Transverse colon (tissue), 3 donors: ENCODE data around the gene TIMM22.

Source experiments
- POLR2A ChIP-seq: fragments of 450-650 bp; IDR thresholded peaks from one replicate; pipeline ENCODE4 v1.6.1; 2016; ENCODE audit warnings: antibody characterized with exemption, mild to moderate bottlenecking, moderate library complexity
- TF ChIP-seq, protein P1 (sequence below), 5 experiments: fragments of 200-600 bp in 3 of 5; fragments of 450-650 bp in 2 of 5; sonication (generic) in 3 of 5; IDR thresholded peaks; 1 replicate in 2 of 5; 2 replicates in 3 of 5; pipeline ENCODE4 v1.5.1; 2016 to 2017; ENCODE audit warnings: antibody characterized with exemption in 5 of 5, inconsistent platforms in 3 of 5, mild to moderate bottlenecking in 2 of 5, moderate library complexity in 1 of 5

DNA sequence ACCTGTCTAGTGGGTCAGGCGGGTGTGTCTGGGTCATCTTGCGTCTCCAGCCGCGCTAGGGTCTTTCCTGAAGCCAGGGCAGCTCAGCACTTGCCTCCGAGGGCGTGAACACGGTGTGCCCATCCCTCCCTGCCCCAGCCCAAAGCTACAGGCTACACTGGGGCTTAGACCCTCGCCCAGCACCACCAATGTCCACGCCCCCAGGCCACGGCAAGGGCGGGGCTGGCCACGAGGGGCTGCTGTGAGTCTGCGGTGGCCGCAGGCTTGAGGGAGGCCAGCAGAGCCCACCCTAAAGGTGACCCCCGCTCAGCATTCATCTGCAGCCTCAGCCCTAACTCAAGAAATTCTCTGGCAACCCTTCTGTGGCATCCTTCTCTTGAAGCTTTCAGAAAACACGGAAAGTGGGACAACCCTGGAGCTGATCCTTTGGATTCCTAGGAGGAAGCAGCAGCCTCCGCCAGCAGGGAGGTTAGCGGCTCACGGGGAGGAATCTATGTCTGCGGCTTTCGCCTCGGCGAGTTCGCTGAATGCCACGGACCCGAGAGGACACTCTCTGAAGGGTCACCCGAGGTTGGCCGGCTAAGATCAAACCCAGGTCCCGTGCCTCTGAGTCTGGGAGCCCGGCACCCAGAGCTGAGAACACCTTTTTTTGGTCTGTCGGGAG is 41.7 kb downstream of the TIMM22 start:
- TF ChIP-seq, protein P1, sequence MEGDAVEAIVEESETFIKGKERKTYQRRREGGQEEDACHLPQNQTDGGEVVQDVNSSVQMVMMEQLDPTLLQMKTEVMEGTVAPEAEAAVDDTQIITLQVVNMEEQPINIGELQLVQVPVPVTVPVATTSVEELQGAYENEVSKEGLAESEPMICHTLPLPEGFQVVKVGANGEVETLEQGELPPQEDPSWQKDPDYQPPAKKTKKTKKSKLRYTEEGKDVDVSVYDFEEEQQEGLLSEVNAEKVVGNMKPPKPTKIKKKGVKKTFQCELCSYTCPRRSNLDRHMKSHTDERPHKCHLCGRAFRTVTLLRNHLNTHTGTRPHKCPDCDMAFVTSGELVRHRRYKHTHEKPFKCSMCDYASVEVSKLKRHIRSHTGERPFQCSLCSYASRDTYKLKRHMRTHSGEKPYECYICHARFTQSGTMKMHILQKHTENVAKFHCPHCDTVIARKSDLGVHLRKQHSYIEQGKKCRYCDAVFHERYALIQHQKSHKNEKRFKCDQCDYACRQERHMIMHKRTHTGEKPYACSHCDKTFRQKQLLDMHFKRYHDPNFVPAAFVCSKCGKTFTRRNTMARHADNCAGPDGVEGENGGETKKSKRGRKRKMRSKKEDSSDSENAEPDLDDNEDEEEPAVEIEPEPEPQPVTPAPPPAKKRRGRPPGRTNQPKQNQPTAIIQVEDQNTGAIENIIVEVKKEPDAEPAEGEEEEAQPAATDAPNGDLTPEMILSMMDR (IDR thresholded peaks at IDR 0.05) = no peak
- no peak for TF ChIP-seq POLR2A
